ENCODE measurements around the gene TPO. TPM values are rescaled to one million over a fixed set of nuclear protein-coding genes. Genes with fewer than 3 reads are reported as not detected.

The TPO gene
- total RNA-seq, 1 donor from 2014 or later, result not detected

DNA sequence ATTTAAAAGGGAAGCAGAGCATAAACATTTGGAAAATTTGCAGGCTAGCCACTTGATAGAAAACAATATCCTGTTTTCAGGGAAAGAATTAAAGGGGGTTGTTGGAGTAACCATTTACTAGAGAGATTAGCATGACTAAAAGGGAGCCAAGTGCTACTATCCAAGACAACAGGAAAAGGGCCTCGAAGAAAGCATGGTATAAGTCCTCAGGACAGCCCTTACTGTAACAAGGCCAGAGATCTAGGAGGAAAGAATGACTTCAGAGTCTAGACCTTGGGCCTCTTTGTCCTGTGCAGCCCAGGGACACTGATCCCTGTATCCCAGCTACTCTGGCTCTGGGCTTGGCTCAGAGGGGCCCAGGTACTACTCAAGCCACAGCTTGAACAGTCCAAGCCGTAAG is 16.6 kb downstream of the TPO start:
- Histone ChIP-seq H4K20me1 (ENCODE audit: low read depth) (no peaks in the 10 kb centered on the region), H3F3A (ENCODE audit: low read depth) (no peaks in the 10 kb centered on the region), H3K79me2 (ENCODE audit: low read depth) (no peaks in the 10 kb centered on the region), H3K4me1 (no peaks in the 10 kb centered on the region), H3K27ac (no peak overlapping the region), H3K4me2 (no peak overlapping the region), H3K9ac (no peak overlapping the region), H3K36me3 (no peaks in the 10 kb centered on the region), H3K4me3 (no peak overlapping the region), H3K27me3 (no peaks in the 10 kb centered on the region), H2AFZ (replicated peaks) (no peak overlapping the region), H3K9me3 (ENCODE audit: low read depth) (no peaks in the 10 kb centered on the region)
- TF ChIP-seq, protein P1, sequence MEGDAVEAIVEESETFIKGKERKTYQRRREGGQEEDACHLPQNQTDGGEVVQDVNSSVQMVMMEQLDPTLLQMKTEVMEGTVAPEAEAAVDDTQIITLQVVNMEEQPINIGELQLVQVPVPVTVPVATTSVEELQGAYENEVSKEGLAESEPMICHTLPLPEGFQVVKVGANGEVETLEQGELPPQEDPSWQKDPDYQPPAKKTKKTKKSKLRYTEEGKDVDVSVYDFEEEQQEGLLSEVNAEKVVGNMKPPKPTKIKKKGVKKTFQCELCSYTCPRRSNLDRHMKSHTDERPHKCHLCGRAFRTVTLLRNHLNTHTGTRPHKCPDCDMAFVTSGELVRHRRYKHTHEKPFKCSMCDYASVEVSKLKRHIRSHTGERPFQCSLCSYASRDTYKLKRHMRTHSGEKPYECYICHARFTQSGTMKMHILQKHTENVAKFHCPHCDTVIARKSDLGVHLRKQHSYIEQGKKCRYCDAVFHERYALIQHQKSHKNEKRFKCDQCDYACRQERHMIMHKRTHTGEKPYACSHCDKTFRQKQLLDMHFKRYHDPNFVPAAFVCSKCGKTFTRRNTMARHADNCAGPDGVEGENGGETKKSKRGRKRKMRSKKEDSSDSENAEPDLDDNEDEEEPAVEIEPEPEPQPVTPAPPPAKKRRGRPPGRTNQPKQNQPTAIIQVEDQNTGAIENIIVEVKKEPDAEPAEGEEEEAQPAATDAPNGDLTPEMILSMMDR (IDR thresholded peaks at IDR 0.05), result no peak
- TF ChIP-seq EZH2 (IDR thresholded peaks at IDR 0.05) (no peak), EZH2phosphoT487 (IDR thresholded peaks at IDR 0.05) (no peak)
- Mint-ChIP-seq H3K27me3 (ENCODE audit: insufficient read depth, low read depth) (peaks cover 2% of the 10 kb centered on the region), H3K36me3 (no peaks in the 10 kb centered on the region), H3K4me3 (no peak overlapping the region), H3K27ac (no peak overlapping the region), H3K9me3 (peaks cover 2% of the 10 kb centered on the region), H3K4me1 (no peaks in the 10 kb centered on the region)
- DNase-seq (ENCODE audit: low spot score), result no peak

DNA sequence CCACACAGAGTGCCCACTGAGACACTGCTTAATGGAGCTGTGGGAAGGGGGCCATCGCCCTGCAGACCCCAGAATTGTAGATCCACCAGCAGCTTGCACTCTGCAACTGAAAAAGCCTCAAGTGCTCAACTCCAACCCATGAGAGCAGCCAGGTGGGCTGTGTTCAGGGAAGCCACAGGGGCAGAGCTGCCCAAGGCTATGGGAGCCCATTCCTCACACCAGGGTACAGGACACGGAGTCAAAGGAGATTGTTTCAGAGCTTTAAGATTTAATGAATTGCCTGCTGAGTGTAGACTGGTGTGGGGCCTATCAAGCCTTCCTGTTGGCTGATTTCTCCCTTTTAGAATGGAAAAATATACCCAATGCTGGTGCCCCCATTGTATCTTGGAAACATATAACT is 17.2 kb downstream of the TPO start:
- H3K4me3 ChIP-seq, result no peak overlapping the region
- Mint-ChIP-seq H3K9me3 (no peaks in the 10 kb centered on the region), H3K4me1 (no peaks in the 10 kb centered on the region), H3K27me3 (ENCODE audit: insufficient read depth, low read depth) (peaks cover 2% of the 10 kb centered on the region), H3K4me3 (no peak overlapping the region), H3K36me3 (no peaks in the 10 kb centered on the region), H3K27ac (no peak overlapping the region)
- no peak for DNase-seq (ENCODE audit: low spot score)
- H3K4me2 ChIP-seq, result no peak overlapping the region
- H4K20me1 ChIP-seq (ENCODE audit: low read depth), result no peaks in the 10 kb centered on the region
- H3K4me1 ChIP-seq, result no peaks in the 10 kb centered on the region
- no peaks in the 10 kb centered on the region for H3K79me2 ChIP-seq (ENCODE audit: low read depth)
- no peaks in the 10 kb centered on the region for H3K27me3 ChIP-seq
- no peak overlapping the region for H2AFZ ChIP-seq (replicated peaks)
- no peaks in the 10 kb centered on the region for H3K9me3 ChIP-seq (ENCODE audit: low read depth)
- no peak overlapping the region for H3K27ac ChIP-seq
- no peak for TF ChIP-seq EZH2 (IDR thresholded peaks at IDR 0.05)
- TF ChIP-seq EZH2phosphoT487 (IDR thresholded peaks at IDR 0.05), result no peak
- TF ChIP-seq, protein P1 (IDR thresholded peaks at IDR 0.05), result no peak
- H3K36me3 ChIP-seq, result no peaks in the 10 kb centered on the region
- H3F3A ChIP-seq (ENCODE audit: low read depth), result no peaks in the 10 kb centered on the region
- no peak overlapping the region for H3K9ac ChIP-seq

GRCh38 chr2:1431886-1432400 is 18.7 kb downstream of the TPO start:
- no peak for DNase-seq (ENCODE audit: low spot score)
- no peak overlapping the region for H3K9ac ChIP-seq
- H3K36me3 ChIP-seq, result no peaks in the 10 kb centered on the region

More at GRCh38 chr2:1431886-1432400, 18.7 kb downstream of the TPO start:
- H3K27ac Mint-ChIP-seq, result no peak overlapping the region
- peaks cover 7% of the 10 kb centered on the region for H3K27me3 Mint-ChIP-seq (ENCODE audit: insufficient read depth, low read depth)
- no peaks in the 10 kb centered on the region for H3K9me3 Mint-ChIP-seq
- Histone ChIP-seq H4K20me1 (ENCODE audit: low read depth) (no peaks in the 10 kb centered on the region), H3K79me2 (ENCODE audit: low read depth) (no peaks in the 10 kb centered on the region), H3K4me2 (no peak overlapping the region), H3F3A (ENCODE audit: low read depth) (no peaks in the 10 kb centered on the region), H3K4me1 (no peaks in the 10 kb centered on the region), H3K27ac (no peak overlapping the region), H3K27me3 (no peaks in the 10 kb centered on the region), H3K4me3 (no peak overlapping the region), H2AFZ (replicated peaks) (no peak overlapping the region), H3K9me3 (ENCODE audit: low read depth) (no peaks in the 10 kb centered on the region)
- no peaks in the 10 kb centered on the region for H3K4me1 Mint-ChIP-seq
- no peak for TF ChIP-seq EZH2 (IDR thresholded peaks at IDR 0.05)
- no peak for TF ChIP-seq EZH2phosphoT487 (IDR thresholded peaks at IDR 0.05)
- TF ChIP-seq, protein P1 (IDR thresholded peaks at IDR 0.05), result no peak
- H3K36me3 Mint-ChIP-seq, result no peaks in the 10 kb centered on the region
- H3K4me3 Mint-ChIP-seq, result no peak overlapping the region
